Mononuclear cell (primary cell): Measurements from ENCODE around the gene PLEKHH1. TPM values are rescaled to one million over a fixed set of nuclear protein-coding genes. Genes with fewer than 3 reads are reported as not detected.

Source experiments
- H3K27me3 ChIP-seq: 2 replicates; pipeline ENCODE4 v1.6.0; 2011; ENCODE audit warnings: low read length, control low read depth; ENCODE audit not compliant: insufficient read depth
- H3K4me1 ChIP-seq: 2 replicates; pipeline ENCODE4 v1.5.1; 2011; ENCODE audit warnings: mild to moderate bottlenecking, low read length, control low read depth; ENCODE audit not compliant: insufficient read depth
- H3K4me3 ChIP-seq: 2 replicates; pipeline ENCODE4 v1.5.1; 2011; ENCODE audit warnings: mild to moderate bottlenecking, low read length, moderate library complexity
- H3K9me3 ChIP-seq: 2 replicates; pipeline ENCODE4 v1.5.1; 2011; ENCODE audit warnings: low read depth, mild to moderate bottlenecking, control low read depth, low read length
- total RNA-seq: library from RNA; depleted of rRNA; stranded (reverse); fragments of >200 nt; gene quantifications from one replicate; pipeline ENCODE4 v1.2.3, GENCODE V29; 2012

The PLEKHH1 gene
- total RNA-seq, 1 donor, result not detected

- H3K27me3 ChIP-seq, result no peaks in the 10 kb centered on the region
- H3K9me3 ChIP-seq, result no peaks in the 10 kb centered on the region
- H3K4me3 ChIP-seq, result no peak overlapping the region
- H3K4me1 ChIP-seq, result no peaks in the 10 kb centered on the region
Observed at GRCh38 chr14:67574806-67575205, 41.7 kb downstream of the PLEKHH1 start.

GRCh38 chr14:67575684-67576083, 42.6 kb downstream of the PLEKHH1 start:
- Histone ChIP-seq H3K27me3 (no peaks in the 10 kb centered on the region), H3K4me3 (no peak overlapping the region), H3K9me3 (no peaks in the 10 kb centered on the region), H3K4me1 (no peaks in the 10 kb centered on the region)

- H3K4me3 ChIP-seq, result no peak overlapping the region
- H3K27me3 ChIP-seq, result no peaks in the 10 kb centered on the region
- no peaks in the 10 kb centered on the region for H3K9me3 ChIP-seq
- no peaks in the 10 kb centered on the region for H3K4me1 ChIP-seq
Observed at GRCh38 chr14:67576216-67576955, 43.3 kb downstream of the PLEKHH1 start.

GRCh38 chr14:67577181-67577808, 44.2 kb downstream of the PLEKHH1 start:
- H3K9me3 ChIP-seq, result no peaks in the 10 kb centered on the region
- H3K4me1 ChIP-seq, result no peaks in the 10 kb centered on the region
- no peaks in the 10 kb centered on the region for H3K27me3 ChIP-seq
- no peak overlapping the region for H3K4me3 ChIP-seq

- Histone ChIP-seq H3K27me3 (no peaks in the 10 kb centered on the region), H3K4me1 (no peaks in the 10 kb centered on the region), H3K4me3 (no peak overlapping the region), H3K9me3 (no peaks in the 10 kb centered on the region)
Observed at GRCh38 chr14:67577909-67578749, 45.0 kb downstream of the PLEKHH1 start.

GRCh38 chr14:67579040-67579439, 46.0 kb downstream of the PLEKHH1 start:
- no peaks in the 10 kb centered on the region for H3K27me3 ChIP-seq
- H3K4me1 ChIP-seq, result no peaks in the 10 kb centered on the region
- no peaks in the 10 kb centered on the region for H3K9me3 ChIP-seq
- no peak overlapping the region for H3K4me3 ChIP-seq

- no peaks in the 10 kb centered on the region for H3K9me3 ChIP-seq
- no peak overlapping the region for H3K4me3 ChIP-seq
- no peaks in the 10 kb centered on the region for H3K4me1 ChIP-seq
- no peaks in the 10 kb centered on the region for H3K27me3 ChIP-seq
Observed at GRCh38 chr14:67579636-67580035, 46.5 kb downstream of the PLEKHH1 start.

GRCh38 chr14:67580336-67581171, 47.5 kb downstream of the PLEKHH1 start:
- no peaks in the 10 kb centered on the region for H3K27me3 ChIP-seq
- no peak overlapping the region for H3K4me3 ChIP-seq
- no peaks in the 10 kb centered on the region for H3K4me1 ChIP-seq
- no peaks in the 10 kb centered on the region for H3K9me3 ChIP-seq

- H3K9me3 ChIP-seq, result no peaks in the 10 kb centered on the region
- no peaks in the 10 kb centered on the region for H3K27me3 ChIP-seq
- H3K4me3 ChIP-seq, result no peak overlapping the region
- H3K4me1 ChIP-seq, result no peaks in the 10 kb centered on the region
Observed at GRCh38 chr14:67581643-67582042, 48.6 kb downstream of the PLEKHH1 start.

GRCh38 chr14:67582061-67582460, 49.0 kb downstream of the PLEKHH1 start:
- Histone ChIP-seq H3K4me1 (no peaks in the 10 kb centered on the region), H3K27me3 (no peaks in the 10 kb centered on the region), H3K4me3 (no peak overlapping the region), H3K9me3 (no peaks in the 10 kb centered on the region)

- Histone ChIP-seq H3K9me3 (no peaks in the 10 kb centered on the region), H3K4me3 (no peak overlapping the region), H3K27me3 (no peaks in the 10 kb centered on the region), H3K4me1 (no peaks in the 10 kb centered on the region)
Observed at GRCh38 chr14:67583711-67584644, 50.9 kb downstream of the PLEKHH1 start.

- Histone ChIP-seq H3K4me3 (no peak overlapping the region), H3K9me3 (no peaks in the 10 kb centered on the region), H3K27me3 (no peaks in the 10 kb centered on the region), H3K4me1 (no peaks in the 10 kb centered on the region)
Observed at GRCh38 chr14:67584978-67585377, 51.9 kb downstream of the PLEKHH1 start.

GRCh38 chr14:67586369-67586768, 53.3 kb downstream of the PLEKHH1 start:
- Histone ChIP-seq H3K4me1 (no peaks in the 10 kb centered on the region), H3K27me3 (no peaks in the 10 kb centered on the region), H3K4me3 (no peak overlapping the region), H3K9me3 (no peaks in the 10 kb centered on the region)
